SK-N-SH treated with all-trans-retinoic acid at 6 μM for 48 hours (cell line): ENCODE data around the gene DDX19B.
"Not testable (repeated sequence)": the region's sequence is repeated elsewhere in the genome, so short reads cannot be mapped to it uniquely, and the experiment has no call there.

Experiments used
- ATAC-seq: fragments of 200-7000 bp; cut with Tn5 transposase; 3 replicates; pipeline ENCODE4 v1.9.1; 2020; ENCODE audit warnings: mild to moderate bottlenecking, moderate library complexity
- CSRNP3 ChIP-seq: fragments of 250-450 bp; sonication (Bioruptor Pico); IDR thresholded peaks from 2 replicates; pipeline ENCODE4 v1.5.1; 2021; ENCODE audit warnings: mild to moderate bottlenecking, moderate library complexity
- ESRRG ChIP-seq: fragments of 250-450 bp; sonication (Bioruptor Pico); IDR thresholded peaks from 2 replicates; pipeline ENCODE4 v1.6.1; 2021; ENCODE audit warnings: mild to moderate bottlenecking
- GLIS3 ChIP-seq: fragments of 250-450 bp; sonication (Bioruptor Pico); IDR thresholded peaks from 2 replicates; pipeline ENCODE4 v1.5.0; 2020; ENCODE audit warnings: mild to moderate bottlenecking, moderate library complexity
- ISL1 ChIP-seq: fragments of 250-450 bp; sonication (Bioruptor Pico); IDR thresholded peaks from 2 replicates; pipeline ENCODE4 v2.1.2; 2022; ENCODE audit warnings: mild to moderate bottlenecking, moderate library complexity
- OSR1 ChIP-seq: fragments of 250-450 bp; sonication (Bioruptor Pico); IDR thresholded peaks from 2 replicates; pipeline ENCODE4 v1.8.0; 2022; ENCODE audit warnings: moderate library complexity, mild to moderate bottlenecking, inconsistent platforms
- PATZ1 ChIP-seq: fragments of 250-450 bp; sonication (Bioruptor Pico); IDR thresholded peaks from 2 replicates; pipeline ENCODE4 v1.8.0; 2020; ENCODE audit warnings: mild to moderate bottlenecking, moderate library complexity, borderline replicate concordance
- POU6F1 ChIP-seq: fragments of 250-450 bp; sonication (Bioruptor Pico); IDR thresholded peaks from 2 replicates; pipeline ENCODE4 v1.8.0; 2021; ENCODE audit warnings: low read depth, mild to moderate bottlenecking, moderate library complexity, borderline replicate concordance
- PPARA ChIP-seq: fragments of 250-450 bp; sonication (Bioruptor Pico); IDR thresholded peaks from 2 replicates; pipeline ENCODE4 v1.5.0; 2020; ENCODE audit warnings: mild to moderate bottlenecking, borderline replicate concordance
- SNAI2 ChIP-seq: fragments of 250-450 bp; sonication (Bioruptor Pico); IDR thresholded peaks from 2 replicates; pipeline ENCODE4 v1.5.0; 2020; ENCODE audit warnings: mild to moderate bottlenecking, moderate library complexity
- TCF4 ChIP-seq: fragments of 250-450 bp; sonication (Bioruptor Pico); IDR thresholded peaks from 2 replicates; pipeline ENCODE4 v1.8.0; 2021; ENCODE audit warnings: mild to moderate bottlenecking, moderate library complexity, borderline replicate concordance
- TSHZ2 ChIP-seq: fragments of 250-450 bp; sonication (Bioruptor Pico); IDR thresholded peaks from 2 replicates; pipeline ENCODE4 v1.5.0; 2020; ENCODE audit warnings: mild to moderate bottlenecking, moderate library complexity
- ZNF565 ChIP-seq: fragments of 450-650 bp; formaldehyde crosslinking; conservative IDR thresholded peaks from 2 replicates; pipeline ENCODE4 v1.5.0; 2020; ENCODE audit warnings: low read depth, mild to moderate bottlenecking, moderate library complexity
- ZNF70 ChIP-seq: fragments of 450-650 bp; formaldehyde crosslinking; IDR thresholded peaks from 2 replicates; pipeline ENCODE4 v1.5.0; 2020; ENCODE audit warnings: mild to moderate bottlenecking, moderate library complexity
- ZNF8 ChIP-seq: fragments of 450-650 bp; formaldehyde crosslinking; IDR thresholded peaks from 2 replicates; pipeline ENCODE4 v1.5.0; 2020; ENCODE audit warnings: mild to moderate bottlenecking, moderate library complexity

DDX19B gene

GRCh38 chr16:70298988-70299938, at the start of gene DDX19B:
DDX19B (plus strand) TSS chr16:70299186; CDS start chr16:70299298, 112 bp downstream.
- no peak for TF ChIP-seq CSRNP3 (CRISPR knock-in tag)
- no peak for TF ChIP-seq GLIS3 (CRISPR knock-in tag)
- TF ChIP-seq ESRRG (CRISPR knock-in tag): no peak
- no peak for TF ChIP-seq POU6F1 (CRISPR knock-in tag)
- no peak for TF ChIP-seq ZNF565 (CRISPR knock-in tag)
- no peak for TF ChIP-seq OSR1 (CRISPR knock-in tag)
- no peak for TF ChIP-seq PATZ1 (CRISPR knock-in tag)
- peak; percentile 98 for ATAC-seq

- ATAC-seq: not testable (repeated sequence)
Measured at GRCh38 chr16:70249697-70250096, 49.3 kb upstream of the DDX19B start.

GRCh38 chr16:70250748-70251628, 48.0 kb upstream of the DDX19B start:
- TF ChIP-seq ZNF8: no peak
- TF ChIP-seq ZNF70 (CRISPR knock-in tag): no peak
- no peak for TF ChIP-seq OSR1 (CRISPR knock-in tag)
- no peak for TF ChIP-seq TCF4 (CRISPR knock-in tag)
- TF ChIP-seq SNAI2 (CRISPR knock-in tag): no peak
- no peak for TF ChIP-seq ISL1 (CRISPR knock-in tag)
- no peak for TF ChIP-seq PPARA (CRISPR knock-in tag)
- TF ChIP-seq PATZ1 (CRISPR knock-in tag): no peak
- TF ChIP-seq TSHZ2 (CRISPR knock-in tag): no peak
- TF ChIP-seq ESRRG (CRISPR knock-in tag): no peak
- peak; percentile 30 for ATAC-seq
